ENCODE measurements around the gene FBXO38.

The FBXO38 gene

GRCh38 chr5:148372893-148373292, 10.9 kb upstream of the FBXO38 start:
- Mint-ChIP-seq H3K4me3 (no peak overlapping the region), H3K27me3 (no peaks in the 10 kb centered on the region)

DNA sequence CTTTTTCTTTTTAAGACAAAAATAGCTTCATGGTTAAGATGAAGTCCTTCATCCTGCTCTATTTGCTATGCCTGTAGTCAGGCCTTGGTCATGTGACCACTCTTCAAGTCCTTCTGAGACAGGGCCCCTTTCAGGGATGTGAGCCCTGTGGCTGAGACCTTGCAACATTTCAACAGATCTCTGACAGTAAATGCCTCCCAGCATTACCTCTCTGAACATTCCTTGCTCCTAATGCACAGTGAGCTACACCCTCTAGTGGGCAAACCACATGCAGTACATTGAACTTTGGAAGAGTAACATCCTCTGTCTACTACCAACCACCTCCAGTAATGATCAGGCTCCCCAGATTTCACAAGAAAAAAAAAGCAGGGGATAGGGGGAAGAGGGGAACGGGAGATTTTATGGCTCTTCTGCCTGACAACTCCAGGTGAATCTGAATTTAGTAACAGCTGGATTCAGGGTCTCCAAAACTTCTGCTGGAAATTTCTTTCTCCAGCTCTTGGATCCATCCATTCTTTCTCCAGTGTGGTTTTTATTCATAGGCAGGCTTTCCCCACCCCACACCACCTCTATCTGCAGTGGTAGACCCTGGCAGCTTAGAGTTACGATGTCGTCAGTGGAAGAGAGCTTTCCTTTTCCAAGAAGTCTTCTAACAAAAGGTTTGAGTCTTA, 8.9 kb upstream of the FBXO38 start:
- Mint-ChIP-seq H3K9me3 (peaks cover 12% of the 10 kb centered on the region), H3K4me3 (no peak overlapping the region), H3K4me1 (ENCODE audit: low read depth) (peaks cover 6% of the 10 kb centered on the region), H3K27ac (no peak overlapping the region), H3K27me3 (no peaks in the 10 kb centered on the region), H3K36me3 (ENCODE audit: low read depth) (peaks cover 23% of the 10 kb centered on the region)
- DNase-seq, result no peak

More at GRCh38 chr5:148372893-148373292, 10.9 kb upstream of the FBXO38 start:
- Mint-ChIP-seq H3K27ac (no peak overlapping the region), H3K4me1 (ENCODE audit: low read depth) (no peaks in the 10 kb centered on the region), H3K9me3 (peaks cover 14% of the 10 kb centered on the region), H3K36me3 (ENCODE audit: low read depth) (peaks cover 6% of the 10 kb centered on the region)
- DNase-seq, result no peak

- Mint-ChIP-seq H3K4me3 (no peak overlapping the region), H3K27me3 (no peaks in the 10 kb centered on the region), H3K36me3 (ENCODE audit: low read depth) (peaks cover 23% of the 10 kb centered on the region), H3K27ac (no peak overlapping the region), H3K4me1 (ENCODE audit: low read depth) (peaks cover 10% of the 10 kb centered on the region), H3K9me3 (peaks cover 11% of the 10 kb centered on the region)
- no peak for DNase-seq
Observed at GRCh38 chr5:148376198-148376597, 7.6 kb upstream of the FBXO38 start.

- Mint-ChIP-seq H3K36me3 (ENCODE audit: low read depth) (peaks cover 26% of the 10 kb centered on the region), H3K27me3 (no peaks in the 10 kb centered on the region), H3K4me1 (ENCODE audit: low read depth) (peaks cover 24% of the 10 kb centered on the region), H3K4me3 (no peak overlapping the region), H3K9me3 (peaks cover 11% of the 10 kb centered on the region), H3K27ac (no peak overlapping the region)
- DNase-seq, result no peak
Observed at GRCh38 chr5:148378670-148379069, 5.1 kb upstream of the FBXO38 start.

DNA sequence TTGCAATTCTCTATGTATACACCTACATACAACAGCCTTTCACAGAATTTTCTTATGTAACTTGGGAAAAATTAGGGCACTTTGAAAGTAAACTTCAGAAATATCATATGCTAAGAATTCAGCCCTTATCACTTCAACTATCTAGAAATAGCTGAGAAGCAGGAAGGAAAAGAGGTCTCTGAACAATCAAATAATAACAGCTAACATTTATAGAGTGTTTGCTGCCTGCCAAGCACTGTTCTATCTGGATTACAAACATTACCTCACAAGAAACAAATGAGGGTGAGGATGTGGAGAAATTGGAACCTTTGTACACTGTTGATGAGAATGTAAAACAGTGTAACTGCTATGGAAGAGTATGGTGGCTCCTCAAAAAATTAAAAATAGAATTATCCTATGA, 4.4 kb upstream of the FBXO38 start:
- peaks cover 33% of the 10 kb centered on the region for H3K36me3 Mint-ChIP-seq (ENCODE audit: low read depth)
- DNase-seq, result no peak
- H3K27me3 Mint-ChIP-seq, result no peaks in the 10 kb centered on the region
- H3K4me1 Mint-ChIP-seq (ENCODE audit: low read depth), result peaks cover 28% of the 10 kb centered on the region
- H3K27ac Mint-ChIP-seq, result no peak overlapping the region
- peaks cover 11% of the 10 kb centered on the region for H3K9me3 Mint-ChIP-seq
- H3K4me3 Mint-ChIP-seq, result no peak overlapping the region

GRCh38 chr5:148381906-148382305, 1.9 kb upstream of the FBXO38 start:
- Mint-ChIP-seq H3K9me3 (peaks cover 11% of the 10 kb centered on the region), H3K36me3 (ENCODE audit: low read depth) (peaks cover 53% of the 10 kb centered on the region), H3K27me3 (no peaks in the 10 kb centered on the region), H3K27ac (no peak overlapping the region), H3K4me3 (no peak overlapping the region), H3K4me1 (ENCODE audit: low read depth) (peaks cover 54% of the 10 kb centered on the region)
- DNase-seq, result no peak

DNA sequence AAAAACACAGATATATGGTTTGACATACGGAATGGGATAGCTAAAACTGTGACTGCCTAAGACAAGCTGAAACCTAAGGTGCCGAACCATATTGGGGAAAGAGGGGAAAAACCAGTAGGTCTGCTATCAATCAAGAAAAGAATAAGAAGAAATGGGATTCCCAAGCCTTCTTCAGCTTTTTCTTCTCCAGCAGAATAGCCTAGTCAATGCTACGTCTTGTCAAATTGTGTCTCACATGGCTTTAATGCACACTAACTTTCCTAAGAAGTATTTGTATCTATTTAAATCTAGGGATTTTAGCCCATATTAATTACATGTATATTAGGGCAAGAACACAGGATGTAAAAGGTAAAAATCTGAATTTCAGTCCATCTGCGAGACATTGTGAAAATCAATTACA, 797 bp upstream of the FBXO38 start:
- peaks cover 58% of the 10 kb centered on the region for H3K36me3 Mint-ChIP-seq (ENCODE audit: low read depth)
- H3K4me1 Mint-ChIP-seq (ENCODE audit: low read depth), result peaks cover 63% of the 10 kb centered on the region
- no peaks in the 10 kb centered on the region for H3K27me3 Mint-ChIP-seq
- peak overlapping the region; percentile 92 for H3K4me3 Mint-ChIP-seq
- no peak for DNase-seq
- peaks cover 11% of the 10 kb centered on the region for H3K9me3 Mint-ChIP-seq
- H3K27ac Mint-ChIP-seq, result peak overlapping the region; percentile 96

DNA sequence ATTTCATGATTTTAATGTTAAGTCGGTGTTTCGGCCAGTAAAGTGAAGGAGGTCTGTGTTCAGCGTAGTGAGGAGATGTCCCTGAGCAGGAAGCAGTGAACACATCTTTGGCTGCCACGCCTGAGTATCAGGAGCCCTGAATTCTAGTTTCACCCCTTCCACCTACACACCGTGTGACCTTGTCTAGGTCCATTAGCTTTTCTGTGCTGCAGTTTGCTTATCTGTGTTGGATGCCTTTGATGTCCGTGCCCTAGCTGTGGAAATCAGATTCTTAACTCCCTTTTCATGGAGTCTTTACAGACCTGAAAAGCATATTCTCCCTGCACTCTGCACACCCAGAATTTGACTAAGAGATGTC, 601 bp downstream of the FBXO38 start:
- peaks cover under 1% of the 10 kb centered on the region for H3K9me3 Mint-ChIP-seq
- H3K4me1 Mint-ChIP-seq (ENCODE audit: low read depth), result peaks cover 75% of the 10 kb centered on the region
- H3K4me3 Mint-ChIP-seq, result peak overlapping the region; percentile 92
- H3K36me3 Mint-ChIP-seq (ENCODE audit: low read depth), result peaks cover 58% of the 10 kb centered on the region
- H3K27me3 Mint-ChIP-seq, result no peaks in the 10 kb centered on the region
- DNase-seq, result no peak
- peak overlapping the region; percentile 96 for H3K27ac Mint-ChIP-seq

GRCh38 chr5:148385094-148385493, 1.3 kb downstream of the FBXO38 start:
- no peaks in the 10 kb centered on the region for H3K9me3 Mint-ChIP-seq
- peaks cover 60% of the 10 kb centered on the region for H3K36me3 Mint-ChIP-seq (ENCODE audit: low read depth)
- peak overlapping the region; percentile 92 for H3K4me3 Mint-ChIP-seq
- peaks cover 71% of the 10 kb centered on the region for H3K4me1 Mint-ChIP-seq (ENCODE audit: low read depth)
- no peak for DNase-seq
- no peaks in the 10 kb centered on the region for H3K27me3 Mint-ChIP-seq
- peak overlapping the region; percentile 96 for H3K27ac Mint-ChIP-seq

DNA sequence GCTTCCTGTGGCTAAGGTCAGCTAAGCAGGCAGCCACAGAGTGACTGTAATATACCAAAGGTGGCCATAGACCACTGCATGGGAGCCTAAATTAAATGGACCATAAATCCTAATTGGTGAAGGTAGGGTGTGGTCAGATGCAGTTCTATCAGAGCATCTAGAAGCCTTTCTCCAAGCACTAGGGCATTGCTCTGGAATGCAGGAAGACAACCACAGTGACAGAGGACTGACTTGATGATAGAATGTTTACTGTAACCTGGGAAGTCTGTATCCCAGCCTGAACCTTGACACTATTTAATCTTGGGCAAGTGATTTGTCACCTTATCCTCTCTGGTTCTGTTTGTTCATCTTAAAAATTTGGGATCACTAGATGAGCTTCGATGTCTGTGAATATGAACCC, 2.3 kb downstream of the FBXO38 start:
- no peak for DNase-seq
- Mint-ChIP-seq H3K4me3 (peak overlapping the region; percentile 47), H3K36me3 (ENCODE audit: low read depth) (peaks cover 70% of the 10 kb centered on the region), H3K9me3 (no peaks in the 10 kb centered on the region), H3K27me3 (no peaks in the 10 kb centered on the region), H3K27ac (peak overlapping the region; percentile 54), H3K4me1 (ENCODE audit: low read depth) (peaks cover 78% of the 10 kb centered on the region)

- no peaks in the 10 kb centered on the region for H3K27me3 Mint-ChIP-seq
- H3K36me3 Mint-ChIP-seq (ENCODE audit: low read depth), result peaks cover 81% of the 10 kb centered on the region
- H3K27ac Mint-ChIP-seq, result peak overlapping the region; percentile 74
- peak overlapping the region; percentile 19 for H3K4me3 Mint-ChIP-seq
- no peak for DNase-seq
- H3K9me3 Mint-ChIP-seq, result no peaks in the 10 kb centered on the region
- H3K4me1 Mint-ChIP-seq (ENCODE audit: low read depth), result peaks cover 88% of the 10 kb centered on the region
Observed at GRCh38 chr5:148387325-148387724, 3.6 kb downstream of the FBXO38 start.

GRCh38 chr5:148388696-148389095, 4.9 kb downstream of the FBXO38 start:
- peak overlapping the region; percentile 35 for H3K4me3 Mint-ChIP-seq
- peaks cover 88% of the 10 kb centered on the region for H3K4me1 Mint-ChIP-seq (ENCODE audit: low read depth)
- no peaks in the 10 kb centered on the region for H3K9me3 Mint-ChIP-seq
- H3K36me3 Mint-ChIP-seq (ENCODE audit: low read depth), result peaks cover 88% of the 10 kb centered on the region
- peak overlapping the region; percentile 91 for H3K27ac Mint-ChIP-seq
- no peaks in the 10 kb centered on the region for H3K27me3 Mint-ChIP-seq
- DNase-seq, result no peak

DNA sequence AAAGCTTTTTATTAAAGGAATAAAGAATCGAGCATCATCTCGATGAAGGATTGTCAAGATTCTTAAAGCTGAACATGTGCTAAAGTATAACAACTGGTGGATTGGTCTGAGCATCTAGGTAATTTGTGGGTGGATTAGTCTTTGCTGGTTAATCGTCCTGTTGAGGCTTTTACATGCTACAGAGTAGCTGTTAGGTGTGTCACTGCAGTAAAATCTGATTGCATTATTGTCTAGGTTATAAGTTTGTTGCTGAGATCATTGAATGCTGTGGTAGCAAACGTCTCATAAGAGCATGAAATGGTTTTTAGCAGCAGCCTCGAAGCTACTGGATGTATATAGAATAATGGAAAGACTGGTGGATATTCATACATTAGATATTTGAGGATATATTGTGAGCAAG, 7.2 kb downstream of the FBXO38 start:
- peak overlapping the region; percentile 13 for H3K27ac Mint-ChIP-seq

GRCh38 chr5:148391422-148391821, 7.7 kb downstream of the FBXO38 start:
- H3K27ac Mint-ChIP-seq, result peak overlapping the region; percentile 1
- no peaks in the 10 kb centered on the region for H3K27me3 Mint-ChIP-seq
- DNase-seq, result no peak
- peaks cover 91% of the 10 kb centered on the region for H3K36me3 Mint-ChIP-seq (ENCODE audit: low read depth)
- no peaks in the 10 kb centered on the region for H3K9me3 Mint-ChIP-seq
- no peak overlapping the region for H3K4me3 Mint-ChIP-seq
- peaks cover 80% of the 10 kb centered on the region for H3K4me1 Mint-ChIP-seq (ENCODE audit: low read depth)

More for the DNA sequence above, 7.2 kb downstream of the FBXO38 start:
- Mint-ChIP-seq H3K36me3 (ENCODE audit: low read depth) (peaks cover 90% of the 10 kb centered on the region), H3K4me1 (ENCODE audit: low read depth) (peaks cover 82% of the 10 kb centered on the region), H3K27me3 (no peaks in the 10 kb centered on the region), H3K4me3 (no peak overlapping the region), H3K9me3 (no peaks in the 10 kb centered on the region)
- no peak for DNase-seq

DNA sequence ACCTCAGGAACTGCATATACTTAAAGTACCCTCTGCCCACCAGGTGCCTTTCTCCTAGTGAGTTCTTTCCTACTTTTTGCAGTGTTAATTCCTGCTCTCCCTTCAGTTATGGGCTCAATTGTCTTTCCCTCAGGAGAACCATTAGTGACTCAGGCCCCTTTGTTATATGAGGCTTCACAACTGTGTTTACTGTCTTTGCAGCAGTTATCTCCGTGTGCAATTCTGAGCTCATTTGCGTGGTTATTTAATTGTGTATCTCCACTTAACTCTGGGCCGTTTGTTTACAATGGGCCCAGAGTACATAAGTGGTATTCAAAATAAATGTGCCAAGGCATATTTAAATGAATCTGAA, 9.6 kb downstream of the FBXO38 start:
- H3K4me3 Mint-ChIP-seq, result no peak overlapping the region
- DNase-seq, result no peak
- H3K9me3 Mint-ChIP-seq, result no peaks in the 10 kb centered on the region
- H3K27me3 Mint-ChIP-seq, result no peaks in the 10 kb centered on the region
- peaks cover 93% of the 10 kb centered on the region for H3K36me3 Mint-ChIP-seq (ENCODE audit: low read depth)
- peak overlapping the region; percentile 41 for H3K27ac Mint-ChIP-seq
- peaks cover 72% of the 10 kb centered on the region for H3K4me1 Mint-ChIP-seq (ENCODE audit: low read depth)

- Mint-ChIP-seq H3K36me3 (ENCODE audit: low read depth) (peaks cover 93% of the 10 kb centered on the region), H3K27ac (peak overlapping the region; percentile 63), H3K9me3 (no peaks in the 10 kb centered on the region), H3K4me1 (ENCODE audit: low read depth) (peaks cover 71% of the 10 kb centered on the region), H3K4me3 (no peak overlapping the region), H3K27me3 (no peaks in the 10 kb centered on the region)
- no peak for DNase-seq
Observed at GRCh38 chr5:148394587-148395019, 10.8 kb downstream of the FBXO38 start.
